Measurements from ENCODE around the gene TMEM238.
"Not testable (repeated sequence)": the region's sequence is repeated elsewhere in the genome, so short reads cannot be mapped to it uniquely, and the experiment has no call there.

Gene TMEM238

GRCh38 chr19:55402509-55402908, 18.4 kb upstream of the TMEM238 start:
- in situ Hi-C loops (cut with MboI; ENCODE audit: low sequenced_read_pairs): no loop called here

GRCh38 chr19:55401390-55401789, 17.3 kb upstream of the TMEM238 start:
- in situ Hi-C loops (cut with MboI; ENCODE audit: low sequenced_read_pairs): not testable (repeated sequence)

GRCh38 chr19:55400281-55401087, 16.4 kb upstream of the TMEM238 start:
- in situ Hi-C loops (cut with MboI; ENCODE audit: low sequenced_read_pairs): no loop called here

- in situ Hi-C loops (cut with MboI; ENCODE audit: low sequenced_read_pairs): no loop called here
These were observed 14.3 kb upstream of the TMEM238 start for GRCh38 chr19:55398200-55398925.

GRCh38 chr19:55392820-55393761, 9.0 kb upstream of the TMEM238 start:
- in situ Hi-C loops (cut with MboI; ENCODE audit: low sequenced_read_pairs): no loop called here

- in situ Hi-C loops (cut with MboI; ENCODE audit: low sequenced_read_pairs): no loop called here
These were observed 7.9 kb upstream of the TMEM238 start for GRCh38 chr19:55391702-55392615.

- in situ Hi-C loops (cut with MboI; ENCODE audit: low sequenced_read_pairs): no loop called here
These were observed 7.1 kb upstream of the TMEM238 start for GRCh38 chr19:55391191-55391670.

GRCh38 chr19:55390461-55390880, 6.4 kb upstream of the TMEM238 start:
- in situ Hi-C loops (cut with MboI; ENCODE audit: low sequenced_read_pairs): no loop called here

- in situ Hi-C loops (cut with MboI; ENCODE audit: low sequenced_read_pairs): no loop called here
These were observed 5.6 kb upstream of the TMEM238 start for GRCh38 chr19:55389386-55390317.

- in situ Hi-C loops (cut with MboI; ENCODE audit: low sequenced_read_pairs): no loop called here
These were observed 3.8 kb upstream of the TMEM238 start for GRCh38 chr19:55387736-55388497.

- in situ Hi-C loops (cut with MboI; ENCODE audit: low sequenced_read_pairs): no loop called here
These were observed 2.4 kb upstream of the TMEM238 start for GRCh38 chr19:55386493-55386971.

- in situ Hi-C loops (cut with MboI; ENCODE audit: low sequenced_read_pairs): no loop called here
These were observed 1.8 kb upstream of the TMEM238 start, which contains the start of gene RPL28 for GRCh38 chr19:55385724-55386492. Gene RPL28 (plus strand): TSS chr19:55385932. CDS start chr19:55386358, 426 bp downstream.

GRCh38 chr19:55384920-55385723, 1.0 kb upstream of the TMEM238 start:
- in situ Hi-C loops (cut with MboI; ENCODE audit: low sequenced_read_pairs): no loop called here

GRCh38 chr19:55383279-55384130, 587 bp downstream of the TMEM238 start:
- in situ Hi-C loops (cut with MboI; ENCODE audit: low sequenced_read_pairs): no loop called here

- in situ Hi-C loops (cut with MboI; ENCODE audit: low sequenced_read_pairs): no loop called here
These were observed 1.5 kb downstream of the TMEM238 start for GRCh38 chr19:55382522-55383054.

All from HL-60/S4 (cell line).